Right lobe of liver (tissue), 6 donors: Measurements from ENCODE around the gene GRM8. TPM values are rescaled to one million over a fixed set of nuclear protein-coding genes. Genes with fewer than 3 reads are reported as not detected.

ENCODE experiments used
- ATAC-seq, 4 donors: fragments of 200-7000 bp; cut with Tn5 transposase; one replicate each; pipeline ENCODE4 v1.9.1; 2020; ENCODE audit warnings: mild to moderate bottlenecking in 4 of 4, moderate library complexity in 4 of 4
- DNase-seq, 3 donors: peaks; one replicate each; pipeline ENCODE4 v3.0.0-alpha.2; 2020
- H3K27ac ChIP-seq, 3 donors: fragments of 200-600 bp; one replicate each; pipeline ENCODE4 v1.8.0; 2022
- H3K27me3 ChIP-seq, 2 donors: fragments of 200-600 bp; one replicate each; pipeline ENCODE4 v1.8.0; 2022
- H3K36me3 ChIP-seq, 4 donors: fragments of 200-600 bp; sonication (generic) in 1 of 4; one replicate each; pipeline versions ENCODE4 v1.5.1 to v1.8.0; 2017 to 2022; ENCODE audit warnings: control low read depth in 1 of 4
- H3K4me1 ChIP-seq, 4 donors: fragments of 200-600 bp; sonication (generic) in 1 of 4; one replicate each; pipeline versions ENCODE4 v1.5.1 to v1.8.0; 2017 to 2022; ENCODE audit warnings: control low read depth in 1 of 4
- H3K4me3 ChIP-seq, 3 donors: fragments of 200-600 bp; one replicate each; pipeline ENCODE4 v1.8.0; 2022
- H3K9me3 ChIP-seq, 4 donors: fragments of 200-600 bp; sonication (generic) in 1 of 4; one replicate each; pipeline versions ENCODE4 v1.5.1 to v1.8.0; 2017 to 2022; ENCODE audit warnings: control low read depth in 1 of 4
- CTCF ChIP-seq, 4 donors: fragments of 200-600 bp in 3 of 4; fragments of 450-650 bp in 1 of 4; IDR thresholded peaks; one replicate each; pipeline versions ENCODE4 v1.5.1 to v1.8.0; 2016 to 2022; ENCODE audit warnings: antibody characterized with exemption in 4 of 4, mild to moderate bottlenecking in 2 of 4
- POLR2A ChIP-seq: fragments of 450-650 bp; IDR thresholded peaks from one replicate; pipeline ENCODE4 v1.6.1; 2017; ENCODE audit warnings: antibody characterized with exemption, mild to moderate bottlenecking
- WGBS: methylation state at CpG from one replicate; pipeline ENCODE4 v1.1.6; 2018; ENCODE audit warnings: low coverage, low lambda C conversion rate; ENCODE audit not compliant: insufficient coverage; ENCODE audit errors: missing lambda C conversion rate; 5-methylcytosine and 5-hydroxymethylcytosine counted together
- intact Hi-C, 2 donors: fragments of 100-400 bp; cut with DNase I; formaldehyde crosslinking; loops; one replicate each; pipeline versions ENCODE4 v1.11.2 to v1.14.1; 2022
- total RNA-seq, 6 experiments: library from RNA; depleted of rRNA in 2 of 6; stranded (reverse); fragments of >200 nt in 2 of 6; fragmentation: NEBNext Ultra II Directional in 3 of 6; extraction: Animal tissue kit (Norgen Biotek cat#: 25700) in 3 of 6; gene quantifications; one replicate each; pipeline versions ENCODE4 v1.1.0 to v1.2.4, GENCODE V29; 2016 to 2023
- donor health status: DM: no; HTN: yes; CAD: no.
- donor health status: DM: no; HTN: no; CAD: no.
- donor health status: DM: no; HTN: no; CAD: no.
- donor health status: DM: no; HTN: yes; CAD: no.
- donor health status: DM: no; HTN: yes; CAD: no.

Gene GRM8
- total RNA-seq, 6 experiments from 2014 or later = 0.12 to 8.4 (median 2.7) TPM

GRCh38 chr7:126487728-126488442 lies 764.9 kb downstream of the GRM8 start:
- Histone ChIP-seq H3K27ac (no peak overlapping the region), H3K4me1 (no peaks in the 10 kb centered on the region), H3K4me3 (no peak overlapping the region), H3K36me3 (no peaks in the 10 kb centered on the region), H3K27me3 (no peaks in the 10 kb centered on the region), H3K9me3 (no peaks in the 10 kb centered on the region)
- no peak for ATAC-seq
- DNase-seq = no peak
- intact Hi-C loops = no loop called here
- 51% methylated on average over 4 of the region's 4 CpGs for WGBS
- no peak for TF ChIP-seq CTCF (IDR thresholded peaks at IDR 0.05)
- no peak for TF ChIP-seq POLR2A

GRCh38 chr7:126486806-126487205 lies 765.9 kb downstream of the GRM8 start:
- Histone ChIP-seq H3K9me3 (no peaks in the 10 kb centered on the region), H3K27ac (no peak overlapping the region), H3K4me1 (no peaks in the 10 kb centered on the region), H3K4me3 (no peak overlapping the region), H3K36me3 (no peaks in the 10 kb centered on the region), H3K27me3 (no peaks in the 10 kb centered on the region)
- intact Hi-C loops = no loop called here
- ATAC-seq (no peak), DNase-seq (no peak)
- TF ChIP-seq CTCF (IDR thresholded peaks at IDR 0.05) (no peak), POLR2A (no peak)

- 21% methylated on average over 4 of the region's 4 CpGs for WGBS
- no peaks in the 10 kb centered on the region for H3K27me3 ChIP-seq
- no peaks in the 10 kb centered on the region for H3K9me3 ChIP-seq
- ATAC-seq (no peak), DNase-seq (no peak)
- no peaks in the 10 kb centered on the region for H3K4me1 ChIP-seq
- intact Hi-C loops = no loop called here
- no peaks in the 10 kb centered on the region for H3K36me3 ChIP-seq
- TF ChIP-seq POLR2A = no peak
- no peak for TF ChIP-seq CTCF (IDR thresholded peaks at IDR 0.05)
- H3K27ac ChIP-seq = no peak overlapping the region
- H3K4me3 ChIP-seq = no peak overlapping the region
Measured at GRCh38 chr7:126485791-126486190, 767.0 kb downstream of the GRM8 start.

GRCh38 chr7:126483972-126484371 lies 768.8 kb downstream of the GRM8 start:
- DNase-seq = no peak
- H3K27me3 ChIP-seq = no peaks in the 10 kb centered on the region
- intact Hi-C loops = no loop called here
- H3K4me1 ChIP-seq = no peaks in the 10 kb centered on the region
- H3K27ac ChIP-seq = no peak overlapping the region
- H3K36me3 ChIP-seq = no peaks in the 10 kb centered on the region
- no peak for TF ChIP-seq CTCF (IDR thresholded peaks at IDR 0.05)
- WGBS = 41% methylated on average over 3 of the region's 3 CpGs
- no peak overlapping the region for H3K4me3 ChIP-seq
- H3K9me3 ChIP-seq = no peaks in the 10 kb centered on the region
- no peak for ATAC-seq

GRCh38 chr7:126472825-126473224 lies 779.9 kb downstream of the GRM8 start:
- Histone ChIP-seq H3K27ac (no peak overlapping the region), H3K4me1 (no peaks in the 10 kb centered on the region), H3K36me3 (no peaks in the 10 kb centered on the region), H3K27me3 (no peaks in the 10 kb centered on the region), H3K9me3 (no peaks in the 10 kb centered on the region), H3K4me3 (no peak overlapping the region)
- intact Hi-C loops = no loop called here
- DNase-seq = no peak
- no peak for ATAC-seq
- TF ChIP-seq POLR2A (no peak), CTCF (IDR thresholded peaks at IDR 0.05) (no peak)
